ENCODE data around the gene CENPA.
"Not testable (repeated sequence)": the region's sequence is repeated elsewhere in the genome, so short reads cannot be mapped to it uniquely, and the experiment has no call there.

The CENPA gene

GRCh38 chr2:26805241-26805676, 19.4 kb downstream of the CENPA start:
- Histone ChIP-seq H3K27me3 (ENCODE audit: control insufficient read depth, insufficient read depth, low read length) (no peaks in the 10 kb centered on the region), H3K9me3 (ENCODE audit: control insufficient read depth, low read length) (no peaks in the 10 kb centered on the region), H3K4me1 (ENCODE audit: control insufficient read depth, insufficient read depth, low read length) (no peaks in the 10 kb centered on the region), H3K4me3 (ENCODE audit: low read length) (no peak overlapping the region), H3K9ac (ENCODE audit: low read length) (no peak overlapping the region), H3K36me3 (ENCODE audit: control insufficient read depth, insufficient read depth, low read length) (no peaks in the 10 kb centered on the region)

DNA sequence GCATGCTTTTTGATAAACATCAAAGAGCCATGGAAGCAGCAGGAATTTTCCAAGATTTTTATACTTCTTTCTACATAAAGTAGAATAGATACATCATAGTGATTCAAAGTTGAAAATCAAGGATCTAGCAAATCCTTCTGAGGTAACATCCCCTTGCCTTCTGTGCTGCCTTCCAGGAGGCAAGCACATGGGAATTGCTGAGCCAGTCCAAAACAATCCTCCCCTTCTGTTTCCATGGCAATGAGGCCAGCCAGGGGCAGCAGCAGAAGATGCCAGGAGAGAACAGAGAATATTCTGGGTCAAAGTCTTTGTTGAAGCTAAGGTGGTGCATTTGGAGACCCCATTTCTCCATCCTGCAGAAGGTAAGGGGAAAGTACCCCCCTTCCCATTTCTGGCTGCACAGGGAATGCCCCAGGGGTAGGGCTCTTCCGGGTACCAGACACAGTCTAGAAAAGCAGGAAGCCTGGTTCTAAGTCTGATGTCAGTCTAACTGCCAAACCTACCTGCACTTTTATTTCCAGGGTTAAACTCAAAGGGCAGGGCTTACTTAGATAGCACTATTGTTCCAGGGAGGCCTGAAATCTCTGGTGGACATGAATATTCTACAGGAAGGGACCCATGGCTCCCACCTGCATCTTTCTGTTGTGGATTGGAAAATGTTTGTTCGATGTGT, 22.1 kb downstream of the CENPA start:
- peaks cover 7% of the 10 kb centered on the region for H3K27me3 ChIP-seq (ENCODE audit: control insufficient read depth, insufficient read depth, low read length)
- no peaks in the 10 kb centered on the region for H3K9me3 ChIP-seq (ENCODE audit: control insufficient read depth, low read length)
- no peaks in the 10 kb centered on the region for H3K36me3 ChIP-seq (ENCODE audit: control insufficient read depth, insufficient read depth, low read length)
- H3K4me3 ChIP-seq (ENCODE audit: low read length): no peak overlapping the region
- H3K9ac ChIP-seq (ENCODE audit: low read length): no peak overlapping the region
- H3K4me1 ChIP-seq (ENCODE audit: control insufficient read depth, insufficient read depth, low read length): no peaks in the 10 kb centered on the region

DNA sequence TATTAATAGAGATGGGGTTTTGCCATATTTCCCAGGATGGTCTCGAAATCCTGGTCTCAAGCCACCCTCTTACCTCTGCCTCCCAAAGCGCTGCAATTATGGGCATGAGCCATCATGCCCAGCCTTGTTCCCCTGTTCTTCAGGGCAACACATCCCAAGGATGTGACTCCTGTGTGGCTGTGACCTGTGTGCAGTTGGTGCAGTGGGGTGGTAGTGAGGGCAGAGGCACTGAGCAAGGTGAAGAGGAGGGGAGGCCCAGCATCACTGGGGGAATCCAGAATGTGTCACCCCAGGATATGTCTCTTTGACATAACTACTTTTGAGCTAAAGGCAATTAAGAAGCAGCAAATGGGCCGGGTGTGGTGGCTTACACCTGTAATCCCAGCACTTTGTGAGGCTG, 23.4 kb downstream of the CENPA start:
- H3K4me3 ChIP-seq (ENCODE audit: low read length): no peak overlapping the region
- no peaks in the 10 kb centered on the region for H3K9me3 ChIP-seq (ENCODE audit: control insufficient read depth, low read length)
- H3K27me3 ChIP-seq (ENCODE audit: control insufficient read depth, insufficient read depth, low read length): peaks cover 7% of the 10 kb centered on the region
- H3K36me3 ChIP-seq (ENCODE audit: control insufficient read depth, insufficient read depth, low read length): no peaks in the 10 kb centered on the region
- no peaks in the 10 kb centered on the region for H3K4me1 ChIP-seq (ENCODE audit: control insufficient read depth, insufficient read depth, low read length)
- no peak overlapping the region for H3K9ac ChIP-seq (ENCODE audit: low read length)

DNA sequence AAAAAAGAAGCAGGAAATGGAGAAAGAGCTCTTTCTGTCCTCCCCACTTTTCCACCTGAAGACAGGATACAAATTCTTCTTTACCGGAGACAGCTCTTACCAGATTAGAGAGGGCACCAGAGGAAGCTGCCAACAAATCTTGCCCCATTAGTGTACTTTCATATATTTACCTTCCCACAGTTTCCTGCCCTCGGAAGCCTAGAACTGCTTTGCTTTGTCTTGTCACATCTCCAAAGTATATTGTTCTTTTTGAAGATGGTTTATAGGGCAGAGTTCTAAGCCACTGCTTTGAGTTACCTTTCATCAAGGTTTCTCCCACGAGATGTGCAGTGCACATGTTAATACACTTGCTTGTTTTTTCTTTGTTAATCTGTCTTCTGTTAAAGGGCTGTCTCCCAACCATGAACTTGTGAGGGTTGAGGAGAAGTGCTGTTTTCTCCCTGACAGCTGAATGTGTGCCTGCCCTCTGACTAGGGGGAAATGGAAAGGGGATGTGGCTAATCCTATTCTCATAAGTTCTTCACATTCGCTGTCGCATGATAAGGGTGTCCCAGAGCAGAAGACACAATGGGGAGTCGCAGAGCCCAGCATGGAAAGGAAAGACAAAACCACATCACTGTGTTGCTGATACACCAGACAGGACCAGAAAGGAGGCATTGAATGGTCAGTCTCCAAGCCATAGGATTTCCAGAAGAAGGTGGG, 24.2 kb downstream of the CENPA start:
- Histone ChIP-seq H3K9ac (ENCODE audit: low read length) (no peak overlapping the region), H3K9me3 (ENCODE audit: control insufficient read depth, low read length) (no peaks in the 10 kb centered on the region), H3K27me3 (ENCODE audit: control insufficient read depth, insufficient read depth, low read length) (peaks cover 7% of the 10 kb centered on the region), H3K4me3 (ENCODE audit: low read length) (no peak overlapping the region), H3K36me3 (ENCODE audit: control insufficient read depth, insufficient read depth, low read length) (no peaks in the 10 kb centered on the region), H3K4me1 (ENCODE audit: control insufficient read depth, insufficient read depth, low read length) (no peaks in the 10 kb centered on the region)

DNA sequence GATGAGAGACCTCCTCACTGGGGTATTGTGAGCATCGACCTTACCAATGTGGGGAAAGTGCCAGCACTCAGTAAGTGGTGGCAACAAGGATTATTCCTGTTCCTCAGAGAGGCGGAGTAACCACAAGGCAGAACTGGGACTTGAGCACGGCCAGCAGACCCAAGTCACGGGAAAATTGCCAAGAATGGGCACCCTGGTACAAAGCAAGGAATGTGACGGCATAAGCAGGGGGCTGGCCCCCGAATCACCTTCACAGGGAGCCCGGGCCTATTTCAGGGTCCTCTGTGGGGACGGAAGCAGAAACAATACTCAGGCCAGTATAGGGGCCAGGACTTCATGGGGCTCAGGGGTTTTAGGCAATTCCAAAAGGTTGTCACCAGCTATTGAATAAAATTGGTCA, 25.4 kb downstream of the CENPA start:
- Histone ChIP-seq H3K9me3 (ENCODE audit: control insufficient read depth, low read length) (no peaks in the 10 kb centered on the region), H3K36me3 (ENCODE audit: control insufficient read depth, insufficient read depth, low read length) (no peaks in the 10 kb centered on the region), H3K27me3 (ENCODE audit: control insufficient read depth, insufficient read depth, low read length) (peaks cover 7% of the 10 kb centered on the region), H3K4me3 (ENCODE audit: low read length) (no peak overlapping the region), H3K9ac (ENCODE audit: low read length) (no peak overlapping the region), H3K4me1 (ENCODE audit: control insufficient read depth, insufficient read depth, low read length) (no peaks in the 10 kb centered on the region)

- Histone ChIP-seq H3K4me3 (ENCODE audit: low read length) (no peak overlapping the region), H3K9me3 (ENCODE audit: control insufficient read depth, low read length) (no peaks in the 10 kb centered on the region), H3K36me3 (ENCODE audit: control insufficient read depth, insufficient read depth, low read length) (no peaks in the 10 kb centered on the region), H3K4me1 (ENCODE audit: control insufficient read depth, insufficient read depth, low read length) (no peaks in the 10 kb centered on the region), H3K27me3 (ENCODE audit: control insufficient read depth, insufficient read depth, low read length) (peaks cover 10% of the 10 kb centered on the region), H3K9ac (ENCODE audit: low read length) (no peak overlapping the region)
Measured at GRCh38 chr2:26811791-26812694, 26.2 kb downstream of the CENPA start.

DNA sequence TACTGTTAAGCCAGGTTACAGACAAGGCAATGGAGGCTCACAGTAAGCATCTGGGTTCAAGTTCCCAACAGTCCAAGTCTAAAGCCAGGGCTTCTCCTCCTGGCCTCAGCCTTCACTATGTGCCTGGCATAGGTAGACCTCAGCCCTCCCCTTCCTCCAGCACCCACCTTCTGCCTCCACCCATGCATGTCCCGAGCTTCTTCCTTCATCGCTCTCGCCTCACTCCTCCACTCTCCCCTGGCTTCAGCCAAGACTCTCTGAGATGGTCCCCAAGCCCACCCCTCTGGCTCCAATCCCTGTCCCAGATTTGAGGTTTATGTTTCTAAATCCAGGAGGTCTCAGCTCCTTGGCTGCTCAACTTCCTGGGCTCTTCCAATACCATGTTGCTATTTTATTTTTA, 26.9 kb downstream of the CENPA start:
- Histone ChIP-seq H3K36me3 (ENCODE audit: control insufficient read depth, insufficient read depth, low read length) (no peaks in the 10 kb centered on the region), H3K4me3 (ENCODE audit: low read length) (no peak overlapping the region), H3K27me3 (ENCODE audit: control insufficient read depth, insufficient read depth, low read length) (peaks cover 11% of the 10 kb centered on the region), H3K9me3 (ENCODE audit: control insufficient read depth, low read length) (no peaks in the 10 kb centered on the region), H3K9ac (ENCODE audit: low read length) (no peak overlapping the region), H3K4me1 (ENCODE audit: control insufficient read depth, insufficient read depth, low read length) (no peaks in the 10 kb centered on the region)

DNA sequence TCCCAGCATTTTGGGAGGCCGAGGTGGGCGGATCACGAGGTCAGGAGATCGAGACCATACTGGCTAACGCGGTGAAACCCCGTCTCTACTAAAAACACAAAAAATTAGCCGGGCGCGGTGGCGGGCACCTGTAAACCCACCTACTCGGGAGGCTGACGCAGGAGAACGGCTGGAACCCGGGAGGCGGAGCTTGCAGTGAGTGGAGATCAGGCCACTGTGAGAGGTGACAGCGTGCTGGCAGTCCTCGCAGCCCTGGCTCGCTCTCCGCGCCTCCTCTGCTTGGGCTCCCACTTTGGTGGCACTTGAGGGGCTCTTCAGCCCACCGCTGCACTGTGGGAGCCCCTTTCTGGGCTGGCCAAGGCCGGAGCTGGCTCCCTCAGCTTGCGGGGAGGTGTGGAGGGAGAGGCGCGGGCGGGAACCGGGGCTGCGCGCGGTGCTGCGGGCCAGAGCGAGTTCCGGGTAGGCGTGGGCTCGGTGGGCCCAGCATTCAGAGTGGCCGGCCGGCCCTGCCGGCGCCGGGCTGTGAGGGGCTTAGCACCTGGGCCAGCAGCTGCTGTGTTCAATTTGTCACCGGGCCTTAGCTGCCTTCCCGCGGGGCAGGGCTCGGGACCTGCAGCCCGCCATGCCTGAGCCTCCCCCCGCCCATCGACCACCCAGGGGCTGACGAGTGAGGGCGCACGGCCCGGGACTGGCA, 28.4 kb downstream of the CENPA start:
- not testable (repeated sequence) for H3K4me3 ChIP-seq (ENCODE audit: low read length); H3K4me1 ChIP-seq (ENCODE audit: control insufficient read depth, insufficient read depth, low read length); H3K9me3 ChIP-seq (ENCODE audit: control insufficient read depth, low read length); H3K36me3 ChIP-seq (ENCODE audit: control insufficient read depth, insufficient read depth, low read length); H3K9ac ChIP-seq (ENCODE audit: low read length)
- H3K27me3 ChIP-seq (ENCODE audit: control insufficient read depth, insufficient read depth, low read length): peaks cover 11% of the 10 kb centered on the region

DNA sequence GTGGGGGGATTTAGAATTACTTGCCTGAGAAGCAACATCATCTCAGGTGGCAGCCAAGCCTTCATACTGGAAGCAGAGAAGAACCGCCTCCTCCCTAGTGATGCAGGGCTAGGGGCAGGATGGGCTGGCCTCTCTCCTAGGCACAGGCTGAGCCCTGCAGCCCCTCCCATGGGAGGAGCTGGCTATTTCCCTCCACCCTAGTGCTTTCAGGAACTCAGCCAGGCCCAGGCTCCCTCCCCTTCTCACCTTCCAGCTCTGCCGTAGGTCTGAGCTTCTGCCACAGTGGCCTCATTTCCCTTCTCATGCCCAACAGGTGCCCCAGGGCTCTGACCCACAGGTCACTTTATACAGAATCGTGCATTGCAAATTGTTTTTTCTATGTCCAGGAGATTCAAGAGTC, 31.0 kb downstream of the CENPA start:
- H3K9me3 ChIP-seq (ENCODE audit: control insufficient read depth, low read length): no peaks in the 10 kb centered on the region
- H3K27me3 ChIP-seq (ENCODE audit: control insufficient read depth, insufficient read depth, low read length): peaks cover 4% of the 10 kb centered on the region
- no peaks in the 10 kb centered on the region for H3K36me3 ChIP-seq (ENCODE audit: control insufficient read depth, insufficient read depth, low read length)
- no peak overlapping the region for H3K9ac ChIP-seq (ENCODE audit: low read length)
- no peaks in the 10 kb centered on the region for H3K4me1 ChIP-seq (ENCODE audit: control insufficient read depth, insufficient read depth, low read length)
- no peak overlapping the region for H3K4me3 ChIP-seq (ENCODE audit: low read length)

DNA sequence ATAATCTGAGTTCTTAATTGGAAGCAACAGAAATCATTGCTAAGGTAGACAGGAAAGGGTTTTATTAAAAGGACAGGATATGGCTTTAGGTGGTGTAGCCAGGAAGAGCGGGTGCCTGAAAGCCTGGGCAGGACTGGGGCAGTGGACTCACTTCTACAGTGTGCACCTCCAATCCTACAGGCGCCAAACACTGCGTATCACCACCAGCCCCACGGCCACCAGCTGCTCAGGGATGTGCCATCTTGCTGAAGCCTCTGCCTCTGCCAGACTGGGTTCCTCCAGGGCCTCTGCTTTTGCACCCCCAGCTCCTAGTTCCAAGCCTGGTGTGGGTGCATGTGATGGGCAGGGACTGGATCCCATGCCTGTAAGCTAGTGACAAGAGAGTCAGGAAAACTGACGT, 32.4 kb downstream of the CENPA start:
- peaks cover 4% of the 10 kb centered on the region for H3K27me3 ChIP-seq (ENCODE audit: control insufficient read depth, insufficient read depth, low read length)
- H3K9me3 ChIP-seq (ENCODE audit: control insufficient read depth, low read length): no peaks in the 10 kb centered on the region
- no peak overlapping the region for H3K4me3 ChIP-seq (ENCODE audit: low read length)
- H3K9ac ChIP-seq (ENCODE audit: low read length): no peak overlapping the region
- H3K4me1 ChIP-seq (ENCODE audit: control insufficient read depth, insufficient read depth, low read length): no peaks in the 10 kb centered on the region
- H3K36me3 ChIP-seq (ENCODE audit: control insufficient read depth, insufficient read depth, low read length): no peaks in the 10 kb centered on the region

DNA sequence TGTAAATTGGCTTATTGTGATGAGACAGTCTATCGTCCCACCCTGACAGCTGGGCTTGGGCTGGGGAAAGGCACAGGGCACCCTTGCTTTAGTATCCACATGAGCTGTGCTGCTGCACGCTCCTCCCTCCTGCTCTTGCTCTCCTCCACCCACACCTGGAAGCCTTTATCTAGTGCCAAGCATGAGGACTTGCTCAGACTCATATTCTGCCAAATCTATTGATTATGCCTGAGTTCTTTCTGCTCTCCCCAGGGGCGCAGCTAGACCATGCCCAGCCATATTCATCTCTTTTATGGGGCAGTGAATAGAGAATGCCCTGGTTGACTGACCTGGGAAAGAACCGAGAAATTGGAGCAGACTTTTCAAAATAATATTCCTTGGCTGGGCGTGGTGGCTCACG, 33.1 kb downstream of the CENPA start:
- Histone ChIP-seq H3K36me3 (ENCODE audit: control insufficient read depth, insufficient read depth, low read length) (no peaks in the 10 kb centered on the region), H3K27me3 (ENCODE audit: control insufficient read depth, insufficient read depth, low read length) (peaks cover 4% of the 10 kb centered on the region), H3K9ac (ENCODE audit: low read length) (no peak overlapping the region), H3K4me1 (ENCODE audit: control insufficient read depth, insufficient read depth, low read length) (no peaks in the 10 kb centered on the region), H3K9me3 (ENCODE audit: control insufficient read depth, low read length) (no peaks in the 10 kb centered on the region), H3K4me3 (ENCODE audit: low read length) (no peak overlapping the region)
